Measurements from ENCODE around the gene KIAA0753. TPM values are rescaled to one million over a fixed set of nuclear protein-coding genes. Genes with fewer than 3 reads are reported as not detected.
"Not testable (repeated sequence)": the region's sequence is repeated elsewhere in the genome, so short reads cannot be mapped to it uniquely, and the experiment has no call there.

The KIAA0753 gene
- total and polyA plus RNA-seq, 2 of the 4 experiments (the other 2 are of a cell fraction): 10.2 to 17.6 TPM

GRCh38 chr17:6657633-6658287 is 17.2 kb upstream of the KIAA0753 start:
- Histone ChIP-seq H2AK9ac (replicated peaks; ENCODE audit: low read depth, low read length, poor library complexity) (no peak overlapping the region), H3K23ac (ENCODE audit: low read depth, low read length) (no peak overlapping the region), H2BK120ac (ENCODE audit: low read depth, low read length) (no peak overlapping the region), H3K4me3 (ENCODE audit: insufficient read depth, low read depth, low read length) (no peak overlapping the region), H3K14ac (replicated peaks; ENCODE audit: low read depth, low read length) (no peak overlapping the region), H3K79me1 (ENCODE audit: low read depth in 1 of 2, low read length in 2 of 2) (no peaks in the 10 kb centered on the region; a peak in 1 of 4 replicates), H4K91ac (ENCODE audit: insufficient read depth, low read depth, low read length) (no peak overlapping the region), H2AK5ac (ENCODE audit: low read depth, low read length) (no peak overlapping the region), H3K27ac (ENCODE audit: insufficient read depth, low read length) (no peak overlapping the region), H4K8ac (ENCODE audit: low read depth in 2 of 2, low read length in 2 of 2) (no peak overlapping the region), H3K4me1 (ENCODE audit: control insufficient read depth, insufficient read depth, low read length) (no peaks in the 10 kb centered on the region), H3K36me3 (ENCODE audit: control insufficient read depth, insufficient read depth, low read length) (no peaks in the 10 kb centered on the region), H3K4me2 (ENCODE audit: low read depth, low read length) (no peak overlapping the region), H3K27me3 (ENCODE audit: control insufficient read depth, insufficient read depth, low read length) (peaks cover 54% of the 10 kb centered on the region), H2BK5ac (ENCODE audit: low read depth, low read length, poor library complexity, severe bottlenecking) (no peak overlapping the region), H2BK20ac (ENCODE audit: low read depth, low read length) (no peak overlapping the region), H2AFZ (replicated peaks; ENCODE audit: low read length, poor library complexity) (no peak overlapping the region), H4K5ac (ENCODE audit: low read depth, low read length) (no peak overlapping the region), H3K18ac (ENCODE audit: low read depth, low read length) (no peak overlapping the region), H3K56ac (ENCODE audit: extremely low read depth, insufficient read depth, low read length) (no peak overlapping the region), H3K9me1 (ENCODE audit: insufficient read depth, low read length) (no peaks in the 10 kb centered on the region), H2BK15ac (ENCODE audit: low read depth, low read length) (no peak overlapping the region), H3K4ac (ENCODE audit: low read depth, low read length) (no peak overlapping the region), H3K9me3 (ENCODE audit: control insufficient read depth, insufficient read depth, low read length) (no peaks in the 10 kb centered on the region; the same call in 1 of the 2 replicates), H4K20me1 (ENCODE audit: insufficient read depth, low read length) (no peaks in the 10 kb centered on the region), H3K9ac (ENCODE audit: low read depth, low read length) (no peak overlapping the region)
- TF ChIP-seq BHLHE40 (IDR thresholded peaks at IDR 0.05; ENCODE audit: low read depth, low read length): no peak
- no peak for ATAC-seq (ENCODE audit: low read depth)
- dilution Hi-C loops (cut with HindIII; ENCODE audit: low sequenced_read_pairs, unreplicated experiment): no loop called here
- ChIA-PET POLR2A (ENCODE audit: unreplicated experiment) (no interaction called here), CTCF (no interaction called here)
- no TSS peak for BruUV-seq (replicated peaks)
- DNase-seq: no peak
- in situ Hi-C loops (cut with MboI; ENCODE audit: low sequenced_read_pairs): no loop called here
- WGBS, 2 experiments (ENCODE audit: extremely low coverage in 2 of 2, insufficient read length in 1 of 2): 66% methylated on average over 3 of the region's 18 CpGs; no CpG with 5 or more reads in 1 of the 2 experiments
- intact Hi-C loops (cut with micrococcal nuclease): loop anchor here (10.0 kb wide), 1 partner anchor 1073 kb away; the partner anchor contains the start of gene NLRP1

- H2BK120ac ChIP-seq (ENCODE audit: low read depth, low read length); BruUV-seq (replicated peaks); H3K27ac ChIP-seq (ENCODE audit: insufficient read depth, low read length); dilution Hi-C loops (cut with HindIII; ENCODE audit: low sequenced_read_pairs, unreplicated experiment); H3K9me3 ChIP-seq (ENCODE audit: control insufficient read depth, insufficient read depth, low read length); POLR2A ChIA-PET (ENCODE audit: unreplicated experiment); CTCF ChIA-PET; H3K23ac ChIP-seq (ENCODE audit: low read depth, low read length); H2BK5ac ChIP-seq (ENCODE audit: low read depth, low read length, poor library complexity, severe bottlenecking); H3K56ac ChIP-seq (ENCODE audit: extremely low read depth, insufficient read depth, low read length); H3K4me1 ChIP-seq (ENCODE audit: control insufficient read depth, insufficient read depth, low read length); H4K20me1 ChIP-seq (ENCODE audit: insufficient read depth, low read length); ATAC-seq (ENCODE audit: low read depth); H2AK9ac ChIP-seq (replicated peaks; ENCODE audit: low read depth, low read length, poor library complexity); H3K18ac ChIP-seq (ENCODE audit: low read depth, low read length); H4K8ac ChIP-seq (ENCODE audit: low read depth in 2 of 2, low read length in 2 of 2); H3K36me3 ChIP-seq (ENCODE audit: control insufficient read depth, insufficient read depth, low read length); H4K91ac ChIP-seq (ENCODE audit: insufficient read depth, low read depth, low read length); H2BK15ac ChIP-seq (ENCODE audit: low read depth, low read length); in situ Hi-C loops (cut with MboI; ENCODE audit: low sequenced_read_pairs); H3K4me2 ChIP-seq (ENCODE audit: low read depth, low read length); H2BK20ac ChIP-seq (ENCODE audit: low read depth, low read length); H3K4ac ChIP-seq (ENCODE audit: low read depth, low read length); H2AFZ ChIP-seq (replicated peaks; ENCODE audit: low read length, poor library complexity); H3K9ac ChIP-seq (ENCODE audit: low read depth, low read length); DNase-seq; H3K79me1 ChIP-seq (ENCODE audit: low read depth in 1 of 2, low read length in 2 of 2); H3K14ac ChIP-seq (replicated peaks; ENCODE audit: low read depth, low read length); H3K9me1 ChIP-seq (ENCODE audit: insufficient read depth, low read length); H4K5ac ChIP-seq (ENCODE audit: low read depth, low read length); H3K4me3 ChIP-seq (ENCODE audit: insufficient read depth, low read depth, low read length); H2AK5ac ChIP-seq (ENCODE audit: low read depth, low read length): not testable (repeated sequence)
- WGBS, 2 experiments (ENCODE audit: extremely low coverage in 2 of 2, insufficient read length in 1 of 2): 6% methylated on average over 6 of the region's 55 CpGs; no CpG with 5 or more reads in 1 of the 2 experiments
- intact Hi-C loops (cut with micrococcal nuclease): loop anchor here (10.0 kb wide), 1 partner anchor 1072 kb away; the partner anchor contains the start of gene NLRP1
- H3K27me3 ChIP-seq (ENCODE audit: control insufficient read depth, insufficient read depth, low read length): peaks cover 52% of the 10 kb centered on the region
Measured at GRCh38 chr17:6656797-6657632, 16.5 kb upstream of the KIAA0753 start.
